ENCODE data around the gene MT1E.

GRCh38 chr16:56635441-56635967 is 9.9 kb downstream of the MT1E start:
- no peak for TF ChIP-seq CTCF (IDR thresholded peaks at IDR 0.05)
- no peak for TF ChIP-seq EZH2 (IDR thresholded peaks at IDR 0.05; ENCODE audit: borderline replicate concordance, insufficient read depth, low read depth, low read length, poor library complexity, severe bottlenecking)
